A204.1 (cell line): Measurements from ENCODE around the gene PAQR4.

ENCODE experiments used
- FAIRE-seq: peaks from 2 replicates; lab custom pipeline; 2012; peaks lifted over from hg19 to GRCh38; lab: Jason Lieb, UNC

Gene PAQR4

GRCh38 chr16:3007957-3008689 is 39.0 kb downstream of the PAQR4 start:
- FAIRE-seq: no peak

- no peak for FAIRE-seq
These were observed 39.5 kb downstream of the PAQR4 start for GRCh38 chr16:3008690-3009037.

GRCh38 chr16:3009568-3010390 is 40.6 kb downstream of the PAQR4 start:
- FAIRE-seq: no peak

- no peak for FAIRE-seq
These were observed 41.4 kb downstream of the PAQR4 start for GRCh38 chr16:3010510-3010909.

- no peak for FAIRE-seq
These were observed 43.1 kb downstream of the PAQR4 start for GRCh38 chr16:3012246-3012645.

DNA sequence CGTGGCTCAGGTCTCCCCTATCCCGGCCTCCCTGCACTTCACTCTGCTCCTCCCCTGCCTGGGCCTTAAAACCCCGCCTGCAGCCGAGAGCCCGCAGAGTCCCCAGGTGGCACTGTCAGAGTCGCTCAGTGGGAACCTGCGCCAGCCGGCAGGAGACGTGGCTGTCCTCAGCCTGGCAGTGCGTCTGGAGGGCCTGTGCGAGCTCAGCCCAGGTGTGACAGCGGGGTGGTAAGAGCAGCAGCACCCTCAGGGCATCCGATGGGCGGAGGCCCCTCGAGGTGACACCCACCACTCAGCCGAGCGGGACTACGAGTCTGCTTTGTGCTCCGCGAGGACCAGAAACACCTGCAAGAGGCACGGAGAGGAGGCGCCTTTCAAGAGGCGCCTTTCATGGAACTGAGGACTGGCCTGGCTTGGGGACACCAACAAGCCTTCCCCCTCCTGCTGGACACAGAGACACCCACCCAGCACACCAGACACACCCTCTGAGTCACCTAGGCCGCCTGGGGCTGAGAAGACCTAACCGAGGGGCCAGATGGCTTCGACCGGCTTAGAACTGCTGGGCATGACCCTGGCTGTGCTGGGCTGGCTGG is 43.8 kb downstream of the PAQR4 start, which contains the start of gene CLDN9:
CLDN9 (plus strand) TSS at position 96 of the 593 bp plus-strand sequence; CDS start at position 536, 440 bp downstream.
- no peak for FAIRE-seq

GRCh38 chr16:3013491-3013951 is 44.4 kb downstream of the PAQR4 start:
- no peak for FAIRE-seq

- no peak for FAIRE-seq
These were observed 45.0 kb downstream of the PAQR4 start for GRCh38 chr16:3013998-3014690.

GRCh38 chr16:3014971-3015370 is 45.8 kb downstream of the PAQR4 start:
- no peak for FAIRE-seq

DNA sequence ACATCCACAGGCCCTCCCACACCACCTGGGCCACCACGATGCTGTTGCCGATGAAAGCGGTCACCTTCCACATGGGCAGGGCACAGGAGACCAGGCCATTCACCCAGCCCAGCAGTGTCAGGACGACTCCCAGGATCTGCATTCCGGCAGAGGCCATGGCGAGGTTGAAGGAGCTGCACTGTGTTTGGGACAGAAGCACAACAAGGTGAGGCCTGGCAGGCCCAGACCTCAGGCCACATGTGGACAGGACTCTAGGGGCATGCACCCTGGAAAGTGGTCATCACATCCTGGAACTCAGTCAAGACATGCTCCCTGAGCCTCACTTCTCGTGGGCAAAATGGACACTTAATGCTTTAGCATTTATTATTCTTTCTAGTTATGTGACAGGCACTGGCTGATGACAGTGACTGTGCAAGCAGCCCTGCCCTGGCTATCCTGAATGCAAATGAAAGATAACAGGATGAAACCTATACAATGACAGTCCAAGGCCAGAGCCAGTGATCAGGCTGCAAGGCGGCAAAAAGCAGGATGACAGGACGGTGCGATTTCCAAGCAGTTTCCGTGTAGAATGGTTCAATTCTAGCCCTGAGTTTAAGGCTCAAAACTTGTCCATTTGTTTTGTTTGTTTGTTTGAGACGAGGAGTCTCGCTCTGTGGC is 46.8 kb downstream of the PAQR4 start:
- no peak for FAIRE-seq

GRCh38 chr16:3017344-3017743 is 48.2 kb downstream of the PAQR4 start:
- no peak for FAIRE-seq

DNA sequence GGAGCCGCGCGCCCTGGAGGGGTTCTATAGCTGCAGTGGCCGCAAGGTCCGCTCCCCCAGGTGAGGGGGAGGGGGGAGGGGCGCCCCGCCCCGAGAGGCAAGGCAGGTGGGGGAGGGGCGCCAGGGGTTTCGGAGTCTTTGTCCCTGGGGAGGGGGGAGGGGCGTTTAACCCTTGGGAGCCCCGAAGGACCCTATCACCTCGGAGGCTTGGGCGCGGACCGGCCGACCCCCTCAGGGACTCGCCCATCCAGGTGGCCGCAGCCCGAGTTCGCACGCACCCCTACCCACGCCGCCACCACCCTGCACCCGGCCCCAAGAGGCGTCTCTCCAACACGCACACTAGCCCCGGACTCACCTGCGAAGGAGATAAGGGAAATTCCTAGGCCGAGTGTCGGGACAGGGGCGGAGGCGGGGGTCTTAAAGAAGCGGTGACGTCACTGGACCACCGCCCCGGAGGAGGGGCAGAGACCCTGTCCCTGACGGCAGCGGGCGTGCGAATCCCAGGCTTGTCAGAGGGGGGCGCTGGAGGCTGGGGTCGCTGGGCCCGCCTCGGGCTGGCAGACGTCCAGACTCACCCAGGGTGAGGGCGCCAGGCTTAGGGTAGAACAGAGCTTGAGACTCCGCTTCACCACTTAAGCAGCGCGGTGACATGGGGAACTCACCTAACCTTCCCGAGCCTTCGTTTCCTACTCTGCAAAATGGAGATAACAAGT is 48.8 kb downstream of the PAQR4 start, which contains the start of gene CLDN6:
CLDN6 (minus strand) TSS at position 390 of the 713 bp plus-strand sequence. CDS start 2,162 bp downstream, outside the sequence.
- FAIRE-seq: no peak

DNA sequence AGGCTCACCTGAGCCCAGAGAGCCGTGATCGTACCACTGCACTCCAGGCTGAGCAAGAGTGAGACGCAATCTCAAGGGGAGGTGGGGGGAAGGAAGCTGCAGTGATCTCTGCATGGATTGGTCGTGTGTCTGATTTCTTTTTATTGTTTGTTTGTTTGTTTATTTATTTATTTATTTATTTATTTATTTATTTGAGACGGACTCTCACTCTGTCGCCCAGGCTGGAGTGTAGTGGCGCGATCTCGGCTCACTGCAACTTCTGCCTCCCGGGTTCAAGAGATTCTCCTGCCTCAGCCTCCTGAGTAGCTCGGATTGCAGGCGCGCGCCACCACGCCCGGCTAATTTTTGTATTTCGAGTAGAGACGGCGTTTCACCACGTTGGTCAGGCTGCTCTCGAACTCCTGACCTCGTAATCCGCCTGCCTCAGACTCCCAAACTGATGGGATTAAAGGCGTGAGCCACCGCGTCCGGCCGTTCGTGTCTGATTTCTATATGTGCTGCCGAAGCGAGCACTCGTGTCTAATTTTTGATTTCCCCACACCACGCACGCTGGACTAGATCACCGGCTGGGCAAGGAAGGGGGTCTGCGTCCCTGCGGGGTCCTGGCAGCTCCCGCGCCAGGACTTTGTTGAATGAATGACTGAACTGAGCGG is 50.6 kb downstream of the PAQR4 start:
- no peak for FAIRE-seq

- FAIRE-seq: no peak
These were observed 51.1 kb downstream of the PAQR4 start, which contains the start of gene TNFRSF12A for GRCh38 chr16:3020247-3020603. Gene TNFRSF12A (plus strand): TSS chr16:3020368. CDS start chr16:3020398, 30 bp downstream.

- no peak for FAIRE-seq
These were observed 51.7 kb downstream of the PAQR4 start for GRCh38 chr16:3020604-3021448.

DNA sequence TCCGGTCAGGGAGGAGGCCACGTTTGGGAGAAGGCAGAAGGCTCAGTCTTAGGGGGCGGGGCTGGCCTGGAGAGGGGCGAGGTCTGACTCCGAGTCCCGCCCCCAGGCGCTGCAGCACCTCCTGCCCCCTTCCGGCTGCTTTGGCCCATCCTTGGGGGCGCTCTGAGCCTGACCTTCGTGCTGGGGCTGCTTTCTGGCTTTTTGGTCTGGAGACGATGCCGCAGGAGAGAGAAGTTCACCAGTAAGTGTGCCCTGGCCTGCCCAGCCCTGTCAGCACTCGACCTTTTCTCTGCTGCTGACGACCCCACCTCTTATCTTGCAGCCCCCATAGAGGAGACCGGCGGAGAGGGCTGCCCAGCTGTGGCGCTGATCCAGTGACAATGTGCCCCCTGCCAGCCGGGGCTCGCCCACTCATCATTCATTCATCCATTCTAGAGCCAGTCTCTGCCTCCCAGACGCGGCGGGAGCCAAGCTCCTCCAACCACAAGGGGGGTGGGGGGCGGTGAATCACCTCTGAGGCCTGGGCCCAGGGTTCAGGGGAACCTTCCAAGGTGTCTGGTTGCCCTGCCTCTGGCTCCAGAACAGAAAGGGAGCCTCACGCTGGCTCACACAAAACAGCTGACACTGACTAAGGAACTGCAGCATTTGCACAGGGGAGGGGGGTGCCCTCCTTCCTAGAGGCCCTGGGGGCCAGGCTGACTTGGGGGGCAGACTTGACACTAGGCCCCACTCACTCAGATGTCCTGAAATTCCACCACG is 52.5 kb downstream of the PAQR4 start:
- peak; percentile 85 for FAIRE-seq

DNA sequence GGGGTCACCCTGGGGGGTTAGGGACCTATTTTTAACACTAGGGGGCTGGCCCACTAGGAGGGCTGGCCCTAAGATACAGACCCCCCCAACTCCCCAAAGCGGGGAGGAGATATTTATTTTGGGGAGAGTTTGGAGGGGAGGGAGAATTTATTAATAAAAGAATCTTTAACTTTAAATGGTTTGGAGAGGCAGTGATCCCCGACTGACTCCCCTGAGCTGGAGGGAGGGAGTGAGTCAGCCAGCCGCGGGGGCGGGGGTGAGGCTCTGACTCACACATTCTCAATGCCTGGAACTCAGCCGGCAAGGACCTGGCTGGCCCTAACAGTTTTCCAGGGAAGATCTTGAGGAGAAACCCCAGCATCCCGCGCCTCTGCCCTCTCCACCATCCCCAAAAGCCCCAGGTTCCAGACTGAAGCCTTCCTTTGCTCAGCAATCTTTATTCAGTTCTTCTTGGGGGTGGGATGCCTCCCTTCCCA is 53.1 kb downstream of the PAQR4 start:
- FAIRE-seq: peak; percentile 71

DNA sequence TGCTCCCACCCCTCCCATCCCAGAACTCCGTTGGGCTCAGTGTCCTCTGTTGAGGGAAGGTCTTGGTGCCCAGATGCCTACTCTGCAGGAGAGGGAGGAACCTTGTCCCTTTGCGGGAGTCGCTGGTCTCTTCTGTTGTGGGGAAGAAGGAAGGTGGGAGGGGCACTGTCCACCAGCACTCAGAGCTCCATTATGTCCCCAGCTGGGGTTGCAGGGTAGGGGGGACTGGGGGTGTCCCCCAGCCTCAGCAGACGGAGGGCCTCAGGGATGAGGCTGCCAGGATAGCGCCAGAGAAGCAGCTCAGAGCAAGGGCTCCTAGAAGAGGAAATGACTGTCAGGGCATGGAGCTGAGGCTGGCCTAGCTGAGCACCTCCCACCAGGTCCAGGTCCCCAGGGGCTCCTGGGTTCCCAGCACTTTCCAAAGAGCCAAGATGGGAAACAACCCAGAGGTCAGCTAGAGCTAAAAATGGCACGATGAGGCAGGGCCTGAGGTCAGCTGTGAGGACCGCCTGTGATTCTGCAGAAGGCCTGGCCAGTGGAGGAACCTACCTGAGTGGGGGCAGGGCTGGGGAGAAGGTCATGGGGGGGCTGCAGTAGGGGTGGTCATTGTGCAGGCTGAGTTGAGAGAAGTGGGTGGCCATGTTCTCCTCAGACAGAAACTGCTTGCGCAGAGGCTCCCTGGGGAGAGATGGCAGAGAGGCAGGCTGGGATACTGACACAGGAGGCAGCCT is 53.7 kb downstream of the PAQR4 start:
- FAIRE-seq: no peak
